GM21526 (cell line): Measurements from ENCODE around the gene HSD17B7.
"Not testable (repeated sequence)": the region's sequence is repeated elsewhere in the genome, so short reads cannot be mapped to it uniquely, and the experiment has no call there.

Source experiments
- ATAC-seq: cut with Tn5 transposase; IDR thresholded peaks from one replicate; pipeline ENCODE4 v1.9.1; 2021; ENCODE audit warnings: moderate library complexity; ENCODE audit not compliant: unreplicated experiment, low FRiP score

HSD17B7 gene

DNA sequence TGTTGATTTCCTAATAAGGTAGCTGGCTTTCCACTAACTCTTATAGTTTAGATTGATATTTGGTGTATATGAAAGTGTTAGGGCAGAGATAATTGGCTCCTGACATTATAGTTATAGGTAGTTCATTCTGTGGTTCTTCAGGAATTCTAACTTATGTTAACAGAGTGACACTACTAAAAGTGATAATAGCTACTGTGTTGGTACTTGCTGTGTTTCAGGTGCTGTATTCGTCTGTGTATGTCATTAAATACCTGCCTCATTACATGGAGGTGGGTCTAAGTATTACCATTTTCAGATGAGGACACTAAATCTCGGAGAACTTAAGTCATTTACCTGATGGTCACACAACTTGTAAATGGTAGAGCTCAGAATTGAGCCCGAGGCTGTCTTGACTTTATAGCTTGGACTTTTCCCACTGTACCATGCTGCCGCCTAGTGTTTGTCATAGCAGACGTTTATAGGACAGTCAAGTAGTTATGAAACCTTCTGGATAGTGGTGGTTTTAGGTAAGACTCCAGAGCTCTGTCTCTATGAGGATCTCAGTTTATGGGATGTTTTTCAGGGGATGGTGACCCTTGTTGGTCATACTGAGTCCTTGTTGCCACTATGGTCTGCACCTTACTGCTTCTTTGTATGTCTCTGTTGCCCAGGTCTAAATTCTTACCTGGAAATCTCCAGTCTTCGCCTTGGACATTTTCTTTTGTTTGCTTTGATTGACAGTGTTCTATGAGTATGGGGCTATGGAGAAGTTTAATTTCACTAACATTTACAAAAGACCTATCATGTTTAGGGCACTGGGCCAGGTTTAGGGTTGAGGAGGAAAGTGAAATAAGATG lies 9.7 kb downstream of the HSD17B7 start:
- not testable (repeated sequence) for ATAC-seq

DNA sequence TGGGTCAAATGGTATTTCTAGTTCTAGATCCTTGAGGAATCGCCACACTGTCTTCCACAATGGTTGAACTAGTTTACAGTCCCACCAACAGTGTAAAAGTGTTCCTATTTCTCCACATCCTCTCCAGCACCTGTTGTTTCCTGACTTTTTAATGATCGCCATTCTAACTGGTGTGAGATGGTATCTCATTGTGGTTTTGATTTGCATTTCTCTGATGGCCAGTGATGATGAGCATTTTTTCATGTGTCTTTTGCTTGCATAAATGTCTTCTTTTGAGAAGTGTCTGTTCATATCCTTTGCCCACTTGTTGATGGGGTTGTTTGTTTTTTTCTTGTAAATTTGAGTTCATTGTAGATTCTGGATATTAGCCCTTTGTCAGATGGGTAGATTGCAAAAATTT lies 17.0 kb downstream of the HSD17B7 start:
- not testable (repeated sequence) for ATAC-seq

DNA sequence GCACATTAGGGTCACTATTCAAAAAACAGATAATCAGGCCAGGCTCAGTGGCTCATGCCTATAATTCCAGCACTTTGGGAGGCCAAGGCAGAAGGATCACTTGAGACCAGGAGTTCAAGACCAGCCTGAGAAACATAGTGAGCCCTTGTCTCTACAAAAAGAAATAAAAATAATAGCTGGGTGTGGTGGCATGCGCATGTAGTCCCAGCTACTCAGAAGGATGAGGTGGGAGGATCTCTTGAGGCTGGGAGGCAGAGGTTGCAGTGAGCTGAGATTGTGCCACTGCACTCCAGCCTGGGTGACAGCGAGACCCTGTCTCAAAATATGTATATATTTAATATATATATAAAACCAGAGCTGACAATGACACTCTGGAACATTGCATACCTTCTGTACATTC lies 21.9 kb downstream of the HSD17B7 start:
- not testable (repeated sequence) for ATAC-seq

DNA sequence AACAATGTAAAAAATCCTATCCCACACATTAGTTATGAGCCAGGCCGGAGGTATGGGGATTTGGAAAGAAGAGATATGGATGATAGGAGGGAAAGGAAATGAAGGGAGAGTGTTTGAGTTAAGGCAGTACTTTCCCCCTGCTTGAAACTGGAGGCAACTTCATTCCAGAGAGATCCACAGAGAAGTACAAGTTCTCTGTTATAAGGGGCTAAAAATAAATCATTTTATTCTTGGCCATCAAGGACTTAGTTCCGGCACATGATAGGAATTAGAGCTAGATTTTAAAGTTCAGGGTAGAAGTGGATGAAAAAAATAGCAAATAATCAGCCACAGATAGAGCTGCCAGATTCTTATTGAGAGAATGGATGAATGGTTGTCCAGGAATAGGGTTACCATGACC lies 27.6 kb downstream of the HSD17B7 start:
- not testable (repeated sequence) for ATAC-seq

DNA sequence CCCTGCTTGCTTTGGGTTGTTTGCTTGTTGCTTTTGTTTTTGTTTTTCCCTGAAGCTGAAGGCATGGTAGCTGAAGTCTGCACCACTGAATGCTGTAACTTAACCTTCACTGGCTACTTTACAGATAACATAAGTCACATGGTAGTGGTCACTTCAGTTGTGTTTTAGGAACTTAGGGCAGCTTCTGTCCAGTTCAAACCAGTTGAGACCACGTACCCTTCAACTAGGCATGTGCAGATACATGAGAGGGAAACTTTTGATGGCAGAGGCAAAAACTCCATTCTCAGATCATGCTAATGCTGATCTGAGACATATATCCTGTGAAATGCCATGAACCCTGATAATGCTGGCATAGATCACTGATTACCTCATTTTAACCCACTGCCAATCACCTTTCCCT lies 28.2 kb downstream of the HSD17B7 start:
- not testable (repeated sequence) for ATAC-seq

DNA sequence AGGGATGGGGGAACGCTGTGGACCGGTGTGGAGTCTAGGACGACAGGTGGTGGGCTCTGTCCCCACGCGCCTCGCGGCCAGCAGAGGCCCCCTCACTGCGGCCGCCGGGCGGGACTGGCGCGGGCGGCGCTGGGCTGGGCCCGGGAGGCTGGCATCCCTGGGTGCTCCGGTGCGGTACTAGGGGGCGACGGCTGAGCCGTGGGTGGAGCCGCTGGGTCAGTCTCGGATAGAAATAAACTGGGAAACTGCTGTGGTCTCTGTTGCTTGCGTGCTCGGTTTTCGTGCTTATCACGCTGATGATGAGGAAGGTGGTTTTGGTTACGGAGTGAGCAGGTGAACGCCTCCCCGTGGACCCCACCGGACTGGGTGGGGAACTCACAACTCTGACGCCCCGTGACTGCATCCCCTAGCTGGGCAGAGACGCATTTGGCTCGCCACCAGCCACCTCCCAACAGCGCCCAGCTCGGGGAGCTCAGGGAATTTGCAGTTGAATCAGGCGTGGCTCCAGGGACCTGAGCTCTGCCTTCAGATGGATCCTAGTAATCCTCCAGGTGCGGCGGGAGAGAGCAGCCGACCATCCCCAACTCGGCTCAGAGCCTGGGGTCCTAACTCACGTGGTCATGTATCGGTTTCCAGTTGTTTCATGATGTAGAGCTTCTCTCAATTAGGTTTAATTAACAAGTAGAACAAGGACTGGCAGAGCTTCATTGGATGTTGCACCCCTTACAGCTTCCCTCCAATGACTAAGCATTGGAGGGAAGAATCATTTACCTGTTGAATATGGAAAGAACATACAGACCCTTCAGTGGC lies 32.1 kb downstream of the HSD17B7 start:
- no peak for ATAC-seq

DNA sequence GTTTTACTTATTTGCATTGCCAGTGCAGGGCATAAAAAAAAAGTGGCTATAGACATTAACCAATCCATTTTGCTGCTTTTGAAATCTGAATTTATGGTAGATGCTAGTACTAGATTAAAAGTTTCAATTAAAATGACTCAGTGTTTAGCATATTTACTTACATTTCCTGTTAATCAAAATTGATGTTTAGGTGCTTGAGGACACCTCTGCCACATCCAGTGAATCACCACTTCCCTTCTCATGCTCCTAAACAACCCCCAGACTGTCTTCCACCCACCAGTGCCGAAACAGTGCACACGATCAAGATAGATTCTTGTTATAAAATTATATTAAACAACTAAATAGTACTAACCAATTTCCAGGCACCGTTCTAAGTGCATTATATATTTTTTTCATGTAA lies 32.7 kb downstream of the HSD17B7 start:
- ATAC-seq, result no peak

DNA sequence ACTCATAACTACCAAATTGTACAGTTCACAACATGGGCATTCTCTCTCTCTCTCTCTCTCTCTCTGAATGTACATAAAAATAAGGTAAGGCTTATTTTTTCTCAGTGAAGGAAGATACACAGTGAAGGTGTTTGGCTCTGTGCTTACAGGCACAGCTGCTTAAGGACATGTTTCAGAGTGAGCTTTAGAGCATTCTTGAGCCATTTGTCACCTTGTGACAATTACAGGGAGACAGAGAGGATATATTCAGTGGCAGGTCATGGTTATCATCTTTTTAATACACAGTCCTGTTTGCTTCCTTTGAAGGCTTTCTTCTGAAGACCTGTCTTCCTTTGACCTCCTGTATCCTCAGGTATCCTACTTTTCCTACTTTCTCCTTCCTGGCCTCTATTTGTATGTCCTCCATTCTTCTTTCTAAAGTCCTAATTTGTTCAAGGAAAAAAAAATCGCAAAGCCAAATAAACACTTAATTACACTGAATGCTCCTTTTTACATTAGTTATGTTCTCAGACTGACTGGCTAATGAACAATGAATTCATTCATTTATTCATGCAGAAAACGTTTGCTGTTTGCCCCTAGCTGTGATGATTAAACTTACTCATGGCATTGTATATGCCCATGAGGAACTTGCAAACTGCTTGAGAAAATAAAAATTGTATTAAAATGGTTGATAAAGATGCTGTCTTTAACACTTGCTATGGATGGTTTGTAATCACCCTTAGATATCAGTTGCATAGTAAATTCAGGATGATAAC lies 33.4 kb downstream of the HSD17B7 start:
- no peak for ATAC-seq

DNA sequence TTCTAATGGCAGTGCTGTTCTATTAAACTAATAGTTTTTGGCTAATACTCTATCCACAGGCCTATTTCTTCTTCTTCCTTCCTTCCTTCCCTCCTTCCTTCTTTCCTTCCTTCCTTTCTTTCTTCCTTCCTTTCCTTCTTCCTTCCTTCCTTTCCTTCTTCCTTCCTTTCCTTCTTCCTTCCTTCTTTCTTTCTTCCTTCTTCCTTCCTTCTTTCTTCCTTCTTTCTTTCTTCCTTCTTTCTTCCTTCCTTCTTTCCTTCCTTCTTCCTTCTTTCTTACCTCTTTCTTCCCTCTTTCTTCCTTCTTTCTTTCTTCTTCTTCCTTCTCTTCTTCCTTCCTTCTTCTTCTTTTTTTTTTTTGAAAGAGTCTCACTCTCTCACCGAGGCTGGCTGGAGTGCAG lies 38.8 kb downstream of the HSD17B7 start:
- no peak for ATAC-seq

DNA sequence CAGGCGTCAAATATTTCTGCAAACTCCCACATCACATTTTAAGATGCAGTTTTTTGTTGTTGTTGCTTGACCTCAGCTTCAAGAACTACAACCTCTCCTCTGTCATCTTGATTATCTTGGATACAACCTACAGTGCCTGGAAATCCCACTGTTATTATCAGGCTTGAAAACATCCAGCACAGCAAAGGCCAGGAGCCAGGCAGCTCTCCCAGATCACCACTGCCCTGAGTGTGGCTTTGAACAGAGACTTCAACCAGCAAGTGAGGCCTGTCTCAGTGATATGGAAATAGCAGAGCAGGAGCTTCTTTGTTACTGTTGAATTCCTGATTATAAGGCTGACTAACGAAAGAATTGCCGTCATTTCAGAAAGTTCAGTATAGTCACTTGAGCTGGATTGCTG lies 42.0 kb downstream of the HSD17B7 start:
- no peak for ATAC-seq

DNA sequence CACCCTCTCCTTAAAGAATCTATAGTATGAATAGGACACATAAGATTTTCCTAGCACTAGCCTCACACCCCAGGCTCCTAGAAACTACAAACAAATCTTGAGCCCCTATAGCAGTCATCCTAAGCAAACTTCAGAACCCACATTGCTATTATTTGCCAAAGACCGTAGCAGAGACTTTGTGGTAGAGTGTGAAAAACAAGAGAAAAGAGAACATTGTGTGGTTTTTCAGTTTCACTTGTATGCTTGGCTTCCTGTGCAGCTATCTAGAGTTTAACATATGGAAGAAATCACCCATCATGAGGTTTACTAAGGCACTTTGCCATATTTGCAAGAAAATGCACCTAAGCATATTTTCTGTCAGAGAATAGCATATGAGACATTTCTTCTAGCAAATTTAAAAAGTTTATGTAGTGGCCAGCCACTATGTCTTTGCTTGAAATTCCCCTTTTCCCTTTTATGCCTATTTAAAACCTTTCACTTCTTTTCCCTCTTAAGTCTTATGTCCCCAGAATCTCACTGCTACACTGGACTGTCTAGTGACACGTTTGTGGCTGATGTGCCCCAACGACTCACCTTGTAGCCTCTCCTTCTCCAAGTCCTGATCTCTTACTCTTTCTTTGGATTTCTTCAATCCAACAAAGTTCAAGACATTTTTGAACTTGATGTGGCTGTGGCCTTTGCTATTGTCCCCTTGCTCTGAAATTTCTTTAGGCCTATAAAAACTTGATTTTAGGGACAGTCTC lies 44.8 kb downstream of the HSD17B7 start:
- peak; percentile 97 for ATAC-seq

DNA sequence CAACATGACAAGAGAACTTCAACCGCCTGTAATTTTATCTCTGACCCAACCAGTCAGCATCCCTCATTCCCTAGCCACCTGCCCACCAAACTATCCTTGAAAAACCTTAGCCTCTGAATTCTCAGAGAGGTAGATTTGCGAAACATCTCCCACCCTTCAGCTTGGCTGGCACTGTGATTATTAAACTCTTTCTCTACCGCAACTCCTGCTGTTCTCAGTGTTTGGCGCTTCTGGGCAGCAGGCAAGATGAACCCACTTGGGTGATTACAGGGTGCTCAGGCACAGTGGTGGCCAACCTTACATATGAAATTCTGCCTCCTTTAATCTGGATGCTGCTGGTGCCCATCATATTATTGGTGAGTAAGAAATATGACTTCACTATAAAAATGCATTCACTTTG lies 48.4 kb downstream of the HSD17B7 start:
- no peak for ATAC-seq

DNA sequence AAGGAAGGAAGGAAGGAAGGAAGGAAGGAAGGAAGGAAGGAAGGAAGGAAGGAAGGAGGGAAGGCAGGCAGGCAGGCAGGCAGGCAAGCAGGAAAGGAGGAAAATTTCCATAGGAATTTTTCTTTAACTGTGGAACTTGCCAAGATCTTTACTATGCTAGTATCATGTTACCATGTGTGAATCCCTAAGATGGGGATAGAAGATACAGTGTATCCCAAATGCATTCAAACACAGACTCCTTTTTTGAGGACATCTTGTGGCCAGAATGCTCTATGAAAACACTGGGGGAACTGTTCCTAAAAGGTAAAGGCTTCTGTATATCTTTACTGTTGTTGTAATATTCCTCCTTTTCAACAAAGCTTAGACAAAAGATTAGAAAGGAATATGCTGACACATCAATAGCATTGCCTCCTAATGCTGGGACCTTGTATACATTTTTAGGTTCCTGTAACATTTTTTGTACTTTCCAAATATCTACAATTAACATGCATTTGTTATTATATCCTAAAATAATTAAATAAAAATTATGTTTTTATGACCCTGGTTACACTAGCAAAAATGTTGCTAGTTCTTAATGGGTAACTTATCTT lies 49.8 kb downstream of the HSD17B7 start:
- ATAC-seq, result no peak

DNA sequence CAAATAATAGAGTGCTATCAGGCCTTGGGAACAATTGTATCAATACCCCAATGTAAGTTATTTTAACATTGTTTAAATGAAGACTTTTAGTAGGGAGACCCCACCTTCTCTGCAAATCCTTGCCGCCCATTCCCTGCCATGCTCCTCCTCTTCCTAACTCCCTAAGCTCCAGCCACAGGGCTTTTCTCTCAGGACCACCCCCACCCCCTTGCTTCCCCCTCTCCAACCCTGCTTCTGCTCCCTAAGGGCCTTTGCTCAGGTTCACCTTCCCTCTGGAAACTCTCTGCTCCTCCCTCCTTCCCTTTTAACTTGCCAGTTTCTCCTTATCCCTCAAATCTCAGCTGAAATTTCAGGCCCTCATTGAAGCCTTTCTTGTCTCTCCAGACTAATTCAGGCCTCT lies 53.7 kb downstream of the HSD17B7 start:
- no peak for ATAC-seq

DNA sequence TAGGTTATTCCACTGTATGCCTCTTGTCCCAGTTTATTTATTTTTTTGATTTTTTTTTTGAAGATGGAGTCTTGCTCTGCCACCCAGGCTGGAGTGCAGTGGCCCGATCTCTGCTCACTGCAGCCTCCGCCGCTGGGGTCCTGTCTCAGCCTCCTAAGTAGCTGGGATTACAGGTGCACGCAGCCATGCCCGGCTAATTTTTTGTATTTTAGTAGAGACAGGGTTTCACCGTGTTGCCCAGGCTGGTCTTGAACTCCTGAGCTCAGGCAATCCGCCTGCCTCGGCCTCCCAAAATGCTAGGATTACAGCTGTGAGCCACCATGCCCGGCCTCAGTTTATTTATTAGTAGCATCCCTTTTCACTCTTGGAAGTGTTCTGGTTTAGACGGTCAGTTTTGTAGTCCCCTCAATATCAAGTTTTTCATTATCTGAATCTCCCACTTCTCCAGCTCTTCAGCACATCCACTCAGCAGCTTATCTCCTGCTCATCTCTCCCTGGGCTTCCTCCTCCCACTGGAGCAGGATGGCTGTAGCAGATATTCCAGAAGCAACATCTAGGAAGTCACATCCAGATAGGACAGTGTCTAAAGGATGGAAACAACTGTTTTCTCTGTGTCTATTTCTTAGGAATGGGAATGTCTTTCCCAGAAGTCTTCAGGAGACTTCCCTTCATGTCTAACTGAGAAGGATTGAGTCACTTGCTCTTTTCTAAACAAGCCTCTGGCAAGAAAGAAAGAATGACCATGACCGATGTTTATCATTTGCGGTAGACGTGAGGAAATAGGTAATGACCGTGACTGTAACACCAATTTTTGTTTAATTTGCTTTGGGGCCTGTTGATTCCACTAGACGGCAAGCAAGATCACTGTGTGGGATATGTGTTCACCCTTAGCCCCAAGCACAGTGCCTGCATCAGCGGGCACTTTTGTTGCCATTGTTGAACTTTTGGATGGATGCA lies 56.0 kb downstream of the HSD17B7 start:
- no peak for ATAC-seq

DNA sequence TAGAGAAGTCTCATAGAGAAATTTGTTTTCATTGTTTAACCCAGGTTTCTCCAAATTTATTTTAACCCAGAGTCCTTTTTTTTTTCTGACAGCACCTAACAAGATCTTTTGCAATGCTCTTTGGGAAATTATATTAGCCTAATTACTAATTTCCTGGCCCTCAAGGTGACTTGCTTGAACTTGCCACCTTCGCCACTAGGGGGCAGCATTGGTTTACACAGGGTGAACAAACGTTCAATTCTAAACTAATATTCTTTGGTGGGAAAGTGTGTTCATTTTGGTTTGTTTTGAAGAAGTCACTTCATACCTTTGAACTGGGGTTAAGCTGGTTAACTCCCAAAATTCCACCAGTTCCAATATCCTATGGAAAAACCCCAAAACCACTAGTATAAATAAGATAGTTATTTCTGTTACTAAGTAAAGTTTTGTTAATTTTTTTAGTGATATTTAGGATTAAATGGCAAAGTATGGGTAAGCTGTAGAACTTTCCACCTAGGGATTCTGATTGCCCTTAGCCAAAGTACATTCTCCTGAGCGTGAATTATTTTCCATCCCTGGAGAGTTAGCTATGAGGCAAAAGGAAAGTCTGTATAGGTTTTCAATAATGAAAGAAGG lies 57.4 kb downstream of the HSD17B7 start:
- no peak for ATAC-seq

DNA sequence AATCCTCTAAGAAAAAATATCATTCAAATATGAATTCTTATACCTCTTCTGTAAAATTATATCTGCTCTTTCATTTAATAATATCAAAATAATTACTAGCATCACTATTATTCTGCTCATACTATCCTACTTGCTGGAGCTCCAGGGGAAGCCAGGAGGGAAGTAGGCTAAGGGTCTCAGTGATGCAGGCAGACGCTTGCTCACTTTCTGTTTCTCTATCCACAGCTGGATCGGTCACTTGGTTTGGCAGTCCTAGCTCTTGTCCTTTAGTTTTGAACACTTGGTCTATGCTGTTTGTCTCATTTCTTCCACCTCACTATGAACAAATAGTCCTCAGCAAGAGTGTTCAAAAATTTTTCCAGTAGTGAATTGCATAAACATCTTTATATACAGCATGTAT lies 59.2 kb downstream of the HSD17B7 start:
- ATAC-seq, result no peak

DNA sequence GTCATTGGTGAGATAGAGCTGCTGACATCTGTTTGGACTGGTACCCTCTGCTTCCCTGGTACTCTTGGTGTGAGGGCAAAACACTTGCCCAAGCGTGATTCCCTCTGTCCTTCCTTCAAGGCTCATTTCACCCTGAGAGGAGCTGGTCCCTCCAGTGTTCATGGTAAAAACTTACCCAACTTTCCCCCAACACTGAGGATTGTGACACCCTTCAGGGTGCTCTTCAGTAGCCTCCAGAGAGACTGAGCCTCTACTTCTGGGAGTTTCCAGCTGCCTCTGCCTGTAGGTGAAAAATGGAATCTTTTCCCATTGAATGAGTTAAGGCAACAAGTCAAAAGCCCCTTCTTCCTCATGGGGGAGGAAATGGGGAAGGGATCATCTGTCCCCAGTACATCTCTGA lies 60.8 kb downstream of the HSD17B7 start:
- ATAC-seq, result no peak
